Activated CD4-positive, alpha-beta memory T cell treated with anti-CD3 and anti-CD28 coated beads for 36 hours (primary cell): Measurements from ENCODE around the gene ZNRF3. TPM values are rescaled to one million over a fixed set of nuclear protein-coding genes. Genes with fewer than 3 reads are reported as not detected.
"Not testable (repeated sequence)": the region's sequence is repeated elsewhere in the genome, so short reads cannot be mapped to it uniquely, and the experiment has no call there.

Experiments
- CTCF ChIA-PET: fragments of 350-600 bp; sonication (Branson Sonifier 250); formaldehyde crosslinking; loops from one replicate; lab custom pipeline; 2021; ENCODE audit warnings: antibody characterized with exemption, inconsistent platforms; lab: Charles Lee
- POLR2A ChIA-PET: fragments of 350-600 bp; sonication (Branson Sonifier 250); formaldehyde crosslinking; loops from one replicate; lab custom pipeline; 2021; ENCODE audit warnings: antibody characterized with exemption; lab: Charles Lee
- DNase-seq: peaks from one replicate; pipeline ENCODE4 v3.0.0-alpha.2; 2020
- H3K27ac Mint-ChIP-seq: one replicate; pipeline ENCODE4 v1.8.0; 2021; ENCODE audit warnings: mixed read lengths
- H3K27me3 Mint-ChIP-seq: one replicate; pipeline ENCODE4 v1.8.0; 2021; ENCODE audit warnings: mixed read lengths
- H3K36me3 Mint-ChIP-seq: one replicate; pipeline ENCODE4 v1.8.0; 2021; ENCODE audit warnings: mixed read lengths
- H3K4me1 Mint-ChIP-seq: one replicate; pipeline ENCODE4 v1.8.0; 2021; ENCODE audit warnings: low read depth, mixed read lengths
- H3K4me3 Mint-ChIP-seq: one replicate; pipeline ENCODE4 v1.8.0; 2021; ENCODE audit warnings: mild to moderate bottlenecking, mixed read lengths
- H3K9me3 Mint-ChIP-seq: one replicate; pipeline ENCODE4 v1.8.0; 2021; ENCODE audit warnings: mixed read lengths
- intact Hi-C: fragments of 100-400 bp; cut with micrococcal nuclease; formaldehyde crosslinking; loops from one replicate; pipeline ENCODE4 v1.15.1; 2023
- total RNA-seq, 2 experiments: library from RNA; stranded (reverse); gene quantifications; one replicate each; pipeline ENCODE4 v1.2.3, GENCODE V29; 2021

ZNRF3 gene
- total RNA-seq, 2 experiments from 2014 or later = 1.3 to 1.5 TPM

DNA sequence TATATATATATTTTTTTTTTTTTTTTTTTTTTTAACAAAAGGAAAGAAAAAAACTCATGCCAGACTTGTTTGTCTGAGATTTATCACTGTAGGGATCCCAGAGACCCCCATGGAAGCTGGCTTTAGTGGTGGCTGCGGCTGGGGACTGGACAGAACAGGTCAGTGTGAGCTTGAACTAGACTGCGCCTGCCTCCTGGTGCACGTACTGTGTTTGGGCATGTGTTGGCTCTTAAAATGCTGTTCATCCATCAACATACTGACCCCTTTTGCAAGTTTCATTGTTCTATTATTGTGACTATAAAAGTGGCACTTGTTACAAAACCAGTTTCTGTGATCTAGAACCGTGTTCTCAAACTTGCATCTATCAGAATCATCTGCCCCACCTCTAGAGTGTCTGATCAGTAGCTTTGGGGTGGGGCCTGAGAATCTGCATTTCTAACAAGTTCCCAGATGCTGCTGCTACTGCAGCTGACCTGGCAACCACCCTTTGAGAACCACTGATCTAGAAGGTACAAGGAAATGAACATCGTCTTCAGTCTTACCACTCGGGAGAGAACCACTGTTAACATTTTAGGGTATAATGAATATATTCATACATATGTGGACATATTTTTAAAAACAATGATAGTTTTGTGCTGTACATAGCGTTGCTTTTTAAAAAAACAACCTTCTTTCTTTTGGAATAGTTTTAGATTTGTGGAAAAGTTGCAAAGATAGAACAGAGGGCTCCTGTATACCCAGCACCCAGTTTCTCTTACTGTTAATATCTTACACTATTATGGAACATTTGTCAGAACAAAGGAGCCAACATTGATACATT lies 54.0 kb downstream of the ZNRF3 start:
- peaks cover 28% of the 10 kb centered on the region for H3K27me3 Mint-ChIP-seq
- CTCF ChIA-PET = no interaction called here
- POLR2A ChIA-PET = no interaction called here
- no peak overlapping the region for H3K27ac Mint-ChIP-seq
- DNase-seq = no peak
- no peaks in the 10 kb centered on the region for H3K9me3 Mint-ChIP-seq
- intact Hi-C loops = no loop called here
- no peaks in the 10 kb centered on the region for H3K36me3 Mint-ChIP-seq
- no peaks in the 10 kb centered on the region for H3K4me1 Mint-ChIP-seq
- no peak overlapping the region for H3K4me3 Mint-ChIP-seq

DNA sequence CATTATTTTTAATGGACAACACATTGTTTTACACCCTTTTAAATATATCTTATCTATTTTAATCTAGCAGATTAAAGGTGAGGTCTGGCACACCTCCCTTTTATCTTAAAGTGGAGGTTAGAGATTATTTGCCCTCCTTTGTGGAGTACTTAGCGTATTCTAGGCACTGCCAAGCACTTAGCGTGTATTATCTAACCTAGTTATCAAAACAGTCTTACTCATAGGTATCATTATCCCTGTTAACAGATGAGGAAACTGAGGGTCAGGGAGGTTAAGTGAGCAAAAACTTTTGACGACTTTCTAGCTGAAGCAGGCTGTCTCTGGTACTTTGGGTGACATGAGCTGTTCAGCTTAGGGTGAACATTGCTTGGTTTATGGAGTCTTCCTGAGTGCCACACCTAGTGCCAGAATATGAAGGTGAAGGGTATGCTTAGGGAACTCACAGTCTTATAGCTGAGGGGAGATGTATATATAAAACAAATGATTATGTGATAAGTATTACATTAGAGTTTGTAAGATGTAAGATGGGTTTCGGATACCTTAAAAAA lies 55.0 kb downstream of the ZNRF3 start:
- H3K36me3 Mint-ChIP-seq = no peaks in the 10 kb centered on the region
- peaks cover 29% of the 10 kb centered on the region for H3K27me3 Mint-ChIP-seq
- no peaks in the 10 kb centered on the region for H3K4me1 Mint-ChIP-seq
- H3K9me3 Mint-ChIP-seq = no peaks in the 10 kb centered on the region
- no peak for DNase-seq
- H3K27ac Mint-ChIP-seq = no peak overlapping the region
- CTCF ChIA-PET = interaction anchor here (1.1 kb wide), 1 partner anchor 109 kb away, joined by 3 read pairs; no protein-coding TSS in a partner anchor
- intact Hi-C loops = no loop called here
- no peak overlapping the region for H3K4me3 Mint-ChIP-seq
- POLR2A ChIA-PET = no interaction called here

DNA sequence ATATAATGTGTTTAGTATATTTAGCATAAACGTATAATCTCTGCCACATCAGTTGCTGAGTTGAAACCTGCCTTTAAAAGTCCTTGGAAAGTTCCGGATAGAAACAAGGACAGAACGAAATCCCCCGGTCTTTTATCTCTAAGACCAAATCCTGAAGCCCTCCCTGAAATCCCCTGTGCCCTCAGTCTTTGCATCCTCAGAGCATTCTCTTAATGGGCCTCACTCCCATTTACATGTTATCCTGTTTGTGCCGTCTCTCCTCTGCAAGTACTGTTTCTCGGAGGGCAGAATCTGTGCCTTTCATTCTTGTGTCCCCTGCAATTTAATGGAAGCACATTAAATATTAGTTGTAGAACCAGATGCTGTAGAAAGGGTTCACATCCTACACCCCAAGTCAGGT lies 56.0 kb downstream of the ZNRF3 start:
- intact Hi-C loops = no loop called here
- no peak for DNase-seq
- ChIA-PET CTCF (no interaction called here), POLR2A (no interaction called here)
- Mint-ChIP-seq H3K4me3 (no peak overlapping the region), H3K4me1 (no peaks in the 10 kb centered on the region), H3K36me3 (no peaks in the 10 kb centered on the region), H3K27me3 (peaks cover 32% of the 10 kb centered on the region), H3K27ac (no peak overlapping the region), H3K9me3 (no peaks in the 10 kb centered on the region)

DNA sequence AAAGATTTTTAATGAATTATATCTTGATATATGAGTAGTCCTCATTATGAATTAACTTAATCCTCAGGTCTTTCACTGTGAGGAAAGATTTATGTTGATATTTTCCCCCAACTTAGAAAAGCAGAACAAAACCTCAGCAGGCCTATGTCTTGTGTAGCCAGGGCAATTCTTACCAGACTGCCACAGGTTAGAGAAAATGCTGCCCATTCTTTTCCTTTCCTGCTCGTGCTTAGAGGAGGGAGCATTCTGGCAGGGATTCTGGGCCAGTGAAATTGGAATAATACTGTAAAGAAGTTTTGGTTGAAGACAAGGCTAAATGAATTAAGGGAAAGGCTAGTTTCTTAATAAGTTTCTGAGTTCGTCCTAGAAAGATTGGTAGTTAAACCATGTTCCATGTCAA lies 56.6 kb downstream of the ZNRF3 start:
- Mint-ChIP-seq H3K4me3 (no peak overlapping the region), H3K27ac (no peak overlapping the region), H3K4me1 (no peaks in the 10 kb centered on the region), H3K27me3 (peaks cover 32% of the 10 kb centered on the region), H3K9me3 (no peaks in the 10 kb centered on the region), H3K36me3 (no peaks in the 10 kb centered on the region)
- POLR2A ChIA-PET = no interaction called here
- CTCF ChIA-PET = no interaction called here
- DNase-seq = no peak
- intact Hi-C loops = no loop called here

DNA sequence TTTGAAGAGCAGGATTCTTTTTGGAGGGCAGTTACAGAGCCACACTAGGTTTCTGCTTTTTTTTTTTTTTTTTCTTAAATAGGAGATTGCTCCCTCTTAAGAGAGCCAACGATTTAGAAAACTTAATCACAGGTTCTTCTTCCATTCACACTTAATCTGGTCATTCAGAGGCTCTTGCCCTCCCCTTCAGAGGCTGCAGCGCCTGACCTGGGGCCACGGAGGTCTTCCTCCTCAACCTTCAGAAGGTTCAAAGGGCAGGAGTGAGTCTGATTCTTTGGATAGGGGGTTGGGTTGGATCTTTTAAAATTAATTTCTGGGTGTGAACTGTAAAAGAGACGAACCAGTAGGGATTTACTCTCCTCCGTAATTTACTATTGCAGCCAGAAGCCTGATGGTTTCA lies 57.1 kb downstream of the ZNRF3 start:
- Mint-ChIP-seq H3K4me3 (no peak overlapping the region), H3K27me3 (peaks cover 32% of the 10 kb centered on the region), H3K4me1 (no peaks in the 10 kb centered on the region), H3K27ac (no peak overlapping the region), H3K36me3 (peaks cover 2% of the 10 kb centered on the region), H3K9me3 (no peaks in the 10 kb centered on the region)
- DNase-seq = no peak
- ChIA-PET POLR2A (no interaction called here), CTCF (no interaction called here)
- intact Hi-C loops = no loop called here

DNA sequence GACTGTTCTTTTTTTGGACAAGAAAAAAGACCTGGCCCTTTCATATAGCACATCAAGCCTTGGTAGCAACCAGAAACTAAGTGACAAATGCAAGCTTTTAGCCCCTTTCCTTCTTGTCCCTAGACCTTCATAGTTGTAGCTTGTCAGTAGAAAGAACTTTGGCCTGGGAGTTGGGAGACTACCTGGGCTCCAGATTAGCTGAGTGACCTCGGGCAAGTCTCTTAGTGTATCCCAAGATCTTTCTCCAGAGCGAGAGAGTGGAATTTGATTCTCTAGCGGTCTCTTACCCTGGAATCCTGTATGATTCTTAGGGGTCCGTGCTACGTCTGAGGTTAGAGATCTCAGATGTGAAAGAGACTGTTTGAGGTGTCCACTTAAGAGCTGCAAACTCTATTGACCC lies 59.0 kb downstream of the ZNRF3 start:
- POLR2A ChIA-PET = no interaction called here
- Mint-ChIP-seq H3K4me1 (no peaks in the 10 kb centered on the region), H3K36me3 (peaks cover 14% of the 10 kb centered on the region)

DNA sequence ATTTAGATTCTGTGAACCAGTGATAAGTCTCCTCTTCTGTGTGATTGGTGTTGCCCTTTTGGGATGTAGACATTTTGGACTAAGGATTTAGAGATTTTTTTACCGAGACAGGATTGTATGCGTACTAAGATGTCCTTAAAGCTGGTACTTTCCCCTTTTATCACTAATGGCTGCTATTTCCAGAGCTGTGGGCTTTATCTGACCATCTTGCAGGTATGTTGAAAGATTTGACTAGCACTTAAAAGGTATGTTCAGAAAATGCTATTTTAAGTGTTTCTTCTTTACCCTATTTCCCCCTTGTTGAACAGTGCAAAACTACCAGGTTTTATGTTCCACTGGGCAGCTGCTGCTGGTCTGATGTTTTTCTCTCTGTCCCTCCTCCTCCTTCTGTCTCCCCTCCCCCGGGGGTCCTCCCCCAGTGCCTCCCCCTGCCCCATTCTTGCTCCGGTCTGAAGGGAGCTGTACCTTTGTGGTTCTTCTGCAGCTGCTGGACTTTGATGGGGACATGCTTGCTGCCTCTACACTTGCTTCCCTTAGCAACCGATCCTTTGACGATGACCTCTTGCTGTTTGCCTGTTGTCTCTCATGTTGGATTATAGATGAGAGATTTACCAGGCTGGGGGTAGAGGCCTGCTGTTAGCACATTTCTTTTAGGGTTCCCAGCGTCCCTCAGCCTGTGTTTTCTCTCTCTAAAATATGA lies 59.6 kb downstream of the ZNRF3 start:
- CTCF ChIA-PET = no interaction called here
- POLR2A ChIA-PET = no interaction called here

More for the DNA sequence above, 59.0 kb downstream of the ZNRF3 start:
- no peak overlapping the region for H3K27ac Mint-ChIP-seq
- peaks cover 14% of the 10 kb centered on the region for H3K9me3 Mint-ChIP-seq
- no peak overlapping the region for H3K4me3 Mint-ChIP-seq
- no peak for DNase-seq
- intact Hi-C loops = no loop called here
- CTCF ChIA-PET = no interaction called here
- peaks cover 36% of the 10 kb centered on the region for H3K27me3 Mint-ChIP-seq

DNA sequence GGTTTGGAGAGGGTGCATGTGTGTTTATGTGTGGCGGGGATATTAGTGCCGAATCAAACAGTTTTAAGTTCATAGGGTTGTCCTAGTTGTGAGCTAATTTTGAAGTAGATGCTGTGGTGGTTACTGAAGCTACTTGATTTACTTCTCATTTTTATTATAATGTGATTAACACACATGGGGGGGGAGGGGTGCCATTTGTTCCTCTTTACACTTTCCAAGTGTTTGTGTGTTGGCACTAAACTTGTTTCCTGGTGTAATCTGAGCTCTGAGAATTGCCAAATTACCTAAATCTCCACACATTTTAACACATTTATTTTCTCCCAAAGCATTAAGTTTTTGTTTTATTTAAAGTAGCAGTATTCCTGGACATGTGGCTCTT lies 60.1 kb downstream of the ZNRF3 start:
- no peaks in the 10 kb centered on the region for H3K4me1 Mint-ChIP-seq
- POLR2A ChIA-PET = no interaction called here
- no peak for DNase-seq
- no peak overlapping the region for H3K4me3 Mint-ChIP-seq
- CTCF ChIA-PET = no interaction called here
- intact Hi-C loops = no loop called here
- H3K27me3 Mint-ChIP-seq = peaks cover 39% of the 10 kb centered on the region
- peaks cover 16% of the 10 kb centered on the region for H3K9me3 Mint-ChIP-seq
- no peak overlapping the region for H3K27ac Mint-ChIP-seq
- peaks cover 19% of the 10 kb centered on the region for H3K36me3 Mint-ChIP-seq

More for the DNA sequence above, 59.6 kb downstream of the ZNRF3 start:
- Mint-ChIP-seq H3K36me3 (peaks cover 16% of the 10 kb centered on the region), H3K27me3 (peaks cover 38% of the 10 kb centered on the region), H3K27ac (no peak overlapping the region), H3K9me3 (peaks cover 16% of the 10 kb centered on the region), H3K4me3 (no peak overlapping the region), H3K4me1 (no peaks in the 10 kb centered on the region)
- DNase-seq = no peak
- intact Hi-C loops = no loop called here

DNA sequence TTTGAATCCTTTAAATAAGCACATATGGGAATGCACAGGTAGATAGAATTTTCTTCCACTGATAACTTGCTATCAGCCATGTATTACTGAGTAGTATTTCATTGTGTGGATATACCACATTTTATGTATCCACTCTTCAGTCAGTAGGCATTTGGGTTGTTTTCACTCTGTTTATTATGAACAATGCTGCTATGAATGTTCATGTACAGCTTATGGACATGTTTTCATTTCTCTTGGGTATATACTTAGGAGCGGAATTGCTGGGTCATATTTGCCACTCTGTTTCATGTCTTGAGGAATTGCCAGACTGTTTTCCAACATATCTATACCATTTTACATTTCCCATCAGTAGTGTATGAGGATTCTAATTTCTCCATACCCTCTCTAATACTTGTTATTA lies 63.8 kb downstream of the ZNRF3 start:
- POLR2A ChIA-PET = no interaction called here
- no peaks in the 10 kb centered on the region for H3K4me1 Mint-ChIP-seq
- H3K27ac Mint-ChIP-seq = no peak overlapping the region
- H3K27me3 Mint-ChIP-seq = peaks cover 53% of the 10 kb centered on the region
- intact Hi-C loops = no loop called here
- peaks cover 19% of the 10 kb centered on the region for H3K36me3 Mint-ChIP-seq
- no peak for DNase-seq
- CTCF ChIA-PET = interaction anchor here (0.6 kb wide), 1 partner anchor 34 kb away, joined by 3 read pairs; no protein-coding TSS in a partner anchor
- peaks cover 16% of the 10 kb centered on the region for H3K9me3 Mint-ChIP-seq
- H3K4me3 Mint-ChIP-seq = no peak overlapping the region

DNA sequence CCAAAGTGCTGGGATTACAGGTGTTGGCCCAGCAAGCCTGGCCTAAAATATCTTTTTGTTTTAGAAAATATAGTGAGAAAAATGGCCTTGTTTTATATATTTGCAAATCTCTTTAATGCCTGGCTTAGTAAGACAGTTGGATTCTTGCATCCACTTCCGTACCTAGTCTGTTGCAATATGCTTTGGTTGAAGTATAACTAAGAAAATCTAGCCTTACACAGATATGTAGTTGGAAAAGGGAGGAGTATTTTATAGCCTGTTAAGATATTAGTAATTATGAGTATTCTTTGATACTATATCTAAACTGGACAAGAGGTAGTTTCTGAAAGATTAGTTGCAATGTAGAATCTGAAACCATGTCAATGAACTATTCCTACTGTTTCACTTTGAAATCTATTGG lies 65.1 kb downstream of the ZNRF3 start:
- ChIA-PET CTCF (interaction anchor here (1.2 kb wide), 1 partner anchor 93 kb away, joined by 3 read pairs; no protein-coding TSS in a partner anchor), POLR2A (no interaction called here)
- Mint-ChIP-seq H3K36me3 (peaks cover 19% of the 10 kb centered on the region), H3K4me1 (no peaks in the 10 kb centered on the region), H3K9me3 (peaks cover 16% of the 10 kb centered on the region), H3K27ac (no peak overlapping the region), H3K4me3 (no peak overlapping the region), H3K27me3 (peaks cover 58% of the 10 kb centered on the region)
- intact Hi-C loops = no loop called here
- DNase-seq = no peak

DNA sequence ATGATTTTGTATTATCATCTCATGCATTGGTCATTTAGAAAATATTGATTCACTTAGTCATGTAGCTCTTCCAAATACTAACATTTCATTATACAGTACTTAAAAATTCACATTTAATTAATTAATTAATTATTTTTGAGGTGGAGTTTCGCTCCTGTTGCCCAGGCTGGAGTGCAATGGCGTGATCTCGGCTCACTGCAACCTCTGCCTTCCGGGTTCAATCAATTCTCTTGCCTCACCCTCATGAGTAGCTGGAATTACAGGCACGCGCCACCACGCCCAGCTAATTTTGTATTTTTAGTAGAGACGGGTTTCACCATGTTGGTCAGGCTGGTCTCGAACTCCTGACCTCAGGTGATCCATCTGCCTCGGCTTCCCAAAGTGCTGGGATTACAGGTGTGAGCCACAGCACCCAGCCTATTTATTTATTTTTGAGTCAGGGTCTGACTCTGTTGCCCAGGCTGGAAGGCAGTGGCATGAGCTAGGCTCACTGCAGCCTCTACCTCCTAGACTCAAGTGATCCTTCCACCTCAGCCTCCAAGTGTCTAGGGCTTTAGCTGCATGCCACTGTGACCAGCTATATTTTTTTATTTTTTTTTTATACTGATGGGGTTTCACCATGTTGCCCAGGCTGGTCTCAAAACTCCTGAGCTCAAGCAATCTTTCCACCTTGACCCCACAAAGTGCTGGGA lies 65.6 kb downstream of the ZNRF3 start:
- ChIA-PET POLR2A (interaction anchor here (0.6 kb wide), 1 partner anchor 260 kb away, joined by 3 read pairs; no protein-coding TSS in a partner anchor), CTCF (interaction anchor here (1.2 kb wide), 1 partner anchor 93 kb away, joined by 3 read pairs; no protein-coding TSS in a partner anchor)
- H3K27ac Mint-ChIP-seq, H3K4me1 Mint-ChIP-seq, H3K4me3 Mint-ChIP-seq, DNase-seq, intact Hi-C loops: not testable (repeated sequence)
- Mint-ChIP-seq H3K27me3 (peaks cover 59% of the 10 kb centered on the region), H3K9me3 (peaks cover 16% of the 10 kb centered on the region), H3K36me3 (peaks cover 19% of the 10 kb centered on the region)

DNA sequence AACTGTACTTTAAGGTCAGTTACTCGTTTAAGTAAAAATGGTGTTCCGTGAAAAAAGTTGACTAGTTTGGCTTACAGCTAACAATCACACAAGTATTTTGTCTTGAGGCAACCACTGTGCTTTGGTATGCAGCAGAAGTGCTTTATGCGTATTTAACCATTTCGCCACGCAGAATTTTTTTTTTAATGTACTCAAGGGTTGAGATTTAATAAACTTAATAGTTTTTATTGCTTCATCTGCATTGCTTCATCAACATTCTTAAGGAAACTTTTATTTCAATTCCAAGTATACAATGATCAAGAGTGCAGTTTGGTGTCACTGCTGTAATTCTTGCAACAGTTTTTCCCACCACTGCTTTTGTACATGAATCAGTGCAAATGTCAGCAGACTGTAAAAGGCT lies 66.4 kb downstream of the ZNRF3 start:
- Mint-ChIP-seq H3K36me3 (peaks cover 19% of the 10 kb centered on the region), H3K27ac (no peak overlapping the region), H3K9me3 (peaks cover 16% of the 10 kb centered on the region), H3K4me3 (no peak overlapping the region), H3K4me1 (no peaks in the 10 kb centered on the region), H3K27me3 (peaks cover 65% of the 10 kb centered on the region)
- ChIA-PET CTCF (interaction anchor here (1.2 kb wide), 1 partner anchor 94 kb away, joined by 3 read pairs; no protein-coding TSS in a partner anchor), POLR2A (no interaction called here)
- intact Hi-C loops = no loop called here
- DNase-seq = no peak
